GM23338 (cell line): ENCODE measurements around the gene CDC45. TPM values are rescaled to one million over a fixed set of nuclear protein-coding genes. Genes with fewer than 3 reads are reported as not detected.

Experiments used
- ATAC-seq: fragments of 200-7000 bp; cut with Tn5 transposase; 3 replicates; pipeline ENCODE4 v1.9.1; 2020
- DNase-seq: peaks from one replicate; pipeline ENCODE4 v3.0.0-alpha.2; 2015; ENCODE audit warnings: low spot score
- H2AFZ ChIP-seq: fragments of 200-600 bp; sonication (generic); 2 replicates; pipeline ENCODE4 v1.8.0; 2016; ENCODE audit warnings: antibody characterized with exemption, mild to moderate bottlenecking, moderate library complexity
- H3F3A ChIP-seq: fragments of 200-600 bp; sonication (generic); replicated peaks from 2 replicates; pipeline ENCODE4 v1.8.0; 2017; ENCODE audit warnings: antibody characterized with exemption, mixed run types, low read depth
- H3K27ac ChIP-seq: fragments of 200-600 bp; sonication (generic); 2 replicates; pipeline ENCODE4 v1.6.1; 2016; ENCODE audit warnings: low read depth
- H3K27me3 ChIP-seq: fragments of 200-600 bp; sonication (generic); 2 replicates; pipeline ENCODE4 v1.8.0; 2016; ENCODE audit warnings: mild to moderate bottlenecking, mixed run types, moderate library complexity; ENCODE audit not compliant: insufficient read depth
- H3K36me3 ChIP-seq: fragments of 200-600 bp; sonication (generic); 2 replicates; pipeline ENCODE4 v1.8.0; 2016; ENCODE audit warnings: mild to moderate bottlenecking; ENCODE audit not compliant: insufficient read depth
- H3K4me1 ChIP-seq: fragments of 200-600 bp; sonication (generic); 2 replicates; pipeline ENCODE4 v1.8.0; 2016; ENCODE audit warnings: mild to moderate bottlenecking, moderate library complexity; ENCODE audit not compliant: insufficient read depth
- H3K4me2 ChIP-seq: fragments of 200-600 bp; sonication (generic); 2 replicates; pipeline ENCODE4 v1.7.1; 2017; ENCODE audit warnings: mixed run types
- H3K4me3 ChIP-seq: fragments of 200-600 bp; sonication (generic); 2 replicates; pipeline ENCODE4 v1.6.1; 2016; ENCODE audit warnings: mixed run types
- H3K79me2 ChIP-seq: fragments of 200-600 bp; sonication (generic); replicated peaks from 2 replicates; pipeline ENCODE4 v1.8.0; 2017; ENCODE audit warnings: mild to moderate bottlenecking; ENCODE audit not compliant: insufficient read depth
- H3K9me2 ChIP-seq: fragments of 200-600 bp; sonication (generic); 2 replicates; pipeline ENCODE4 v1.8.0; 2017; ENCODE audit not compliant: insufficient read depth
- H4K20me1 ChIP-seq: fragments of 200-600 bp; sonication (generic); replicated peaks from 2 replicates; pipeline ENCODE4 v1.8.0; 2017; ENCODE audit warnings: mild to moderate bottlenecking; ENCODE audit not compliant: insufficient read depth
- H3K27ac Mint-ChIP-seq: 2 replicates; pipeline ENCODE4 v1.8.0; 2020; ENCODE audit warnings: inconsistent platforms, mild to moderate bottlenecking, moderate library complexity, mixed read lengths
- H3K27me3 Mint-ChIP-seq: 3 replicates; pipeline ENCODE4 v1.8.0; 2022; ENCODE audit warnings: low read depth, mild to moderate bottlenecking, moderate library complexity, mixed read lengths, inconsistent platforms; ENCODE audit not compliant: insufficient read depth, poor library complexity
- H3K36me3 Mint-ChIP-seq: 3 replicates; pipeline ENCODE4 v1.8.0; 2021; ENCODE audit warnings: low read depth, mild to moderate bottlenecking, inconsistent platforms, moderate library complexity, mixed read lengths
- H3K4me1 Mint-ChIP-seq: 3 replicates; pipeline ENCODE4 v1.8.0; 2020; ENCODE audit warnings: mild to moderate bottlenecking, inconsistent platforms, mixed read lengths
- H3K4me3 Mint-ChIP-seq: 3 replicates; pipeline ENCODE4 v1.8.0; 2021; ENCODE audit warnings: moderate library complexity, mild to moderate bottlenecking, inconsistent platforms, mixed read lengths
- H3K9me3 Mint-ChIP-seq: 3 replicates; pipeline ENCODE4 v1.8.0; 2020; ENCODE audit warnings: moderate library complexity, mild to moderate bottlenecking, inconsistent platforms, mixed read lengths
- CTCF ChIP-seq, 2 experiments: fragments of 200-600 bp in 1 of 2; sonication (generic) in 1 of 2; conservative IDR thresholded peaks; 2 replicates each; pipeline versions ENCODE4 v1.5.1 to v1.6.1; 2016 to 2017; ENCODE audit warnings: antibody characterized with exemption in 2 of 2, low read depth in 2 of 2, mild to moderate bottlenecking in 2 of 2, moderate library complexity in 1 of 2
- EZH2 ChIP-seq: fragments of 200-600 bp; sonication (generic); IDR thresholded peaks from one replicate; pipeline ENCODE4 v1.8.0; 2017; ENCODE audit warnings: antibody characterized with exemption, mild to moderate bottlenecking, low read depth; ENCODE audit not compliant: unreplicated experiment
- JUNB ChIP-seq: IDR thresholded peaks from one replicate; pipeline ENCODE4 v1.6.1; 2016; ENCODE audit warnings: antibody characterized with exemption; ENCODE audit not compliant: unreplicated experiment
- NANOG ChIP-seq: IDR thresholded peaks from 2 replicates; pipeline ENCODE4 v1.6.1; 2016; ENCODE audit warnings: antibody characterized with exemption, borderline replicate concordance
- STAT1 ChIP-seq: IDR thresholded peaks from one replicate; pipeline ENCODE4 v1.6.1; 2016; ENCODE audit warnings: antibody characterized with exemption; ENCODE audit not compliant: unreplicated experiment
- ZNF331 ChIP-seq: fragments of 250-450 bp; sonication (Bioruptor Pico); IDR thresholded peaks from 2 replicates; pipeline ENCODE4 v1.5.0; 2020; ENCODE audit warnings: low read depth, mild to moderate bottlenecking, moderate library complexity
- ZNF462 ChIP-seq: fragments of 250-450 bp; sonication (Bioruptor Pico); IDR thresholded peaks from 2 replicates; pipeline ENCODE4 v1.5.0; 2020; ENCODE audit warnings: mild to moderate bottlenecking, moderate library complexity
- polyA plus RNA-seq: library from polyadenylated mRNA; unstranded; fragments of >200 nt; fragmentation: Nextera tagmentation; extraction: Ambion mirVana; gene quantifications from 2 replicates; pipeline ENCODE4 v1.2.1, GENCODE V29; 2016
- total RNA-seq: library from RNA; depleted of rRNA; stranded (reverse); fragments of >200 nt; shearing (Covaris generic); gene quantifications from 2 replicates; pipeline ENCODE4 v1.2.3, GENCODE V29; 2014

CDC45 gene
- total and polyA plus RNA-seq, 2 experiments from 2014 or later, result 29.0 to 30.3 TPM

- no peak overlapping the region for H2AFZ ChIP-seq
- ATAC-seq, result no peak
- H3K36me3 ChIP-seq, result no peaks in the 10 kb centered on the region
- no peak for DNase-seq
- no peaks in the 10 kb centered on the region for H3K79me2 ChIP-seq
- Mint-ChIP-seq H3K36me3 (peaks cover 35% of the 10 kb centered on the region), H3K4me3 (no peak overlapping the region), H3K9me3 (no peaks in the 10 kb centered on the region), H3K4me1 (peaks cover 5% of the 10 kb centered on the region), H3K27me3 (peaks cover 20% of the 10 kb centered on the region), H3K27ac (no peak overlapping the region)
- no peaks in the 10 kb centered on the region for H4K20me1 ChIP-seq
- H3K27ac ChIP-seq, result no peak overlapping the region
- no peak overlapping the region for H3K4me3 ChIP-seq
- H3F3A ChIP-seq, result peaks cover 9% of the 10 kb centered on the region; the same call in 1 of the 2 replicates
- H3K9me2 ChIP-seq, result no peaks in the 10 kb centered on the region
- H3K4me2 ChIP-seq, result no peak overlapping the region
- peaks cover 8% of the 10 kb centered on the region; the same call in 1 of the 2 replicates for H3K4me1 ChIP-seq
- peaks cover 17% of the 10 kb centered on the region for H3K27me3 ChIP-seq
- no peak for TF ChIP-seq EZH2
- TF ChIP-seq NANOG, result no peak
- TF ChIP-seq ZNF462, result no peak
- TF ChIP-seq ZNF331, result no peak
- TF ChIP-seq STAT1, result no peak
- TF ChIP-seq CTCF (conservative IDR thresholded peaks at IDR 0.05; ENCODE audit: low read depth in 2 of 2), result no peak
- TF ChIP-seq JUNB, result no peak
Observed at GRCh38 chr22:19517919-19518611, 38.3 kb downstream of the CDC45 start.
